Activated T-cell treated with anti-CD3 and anti-CD28 coated beads for 4 hours (primary cell): ENCODE results near the gene PBOV1.
"Not testable (repeated sequence)": the region's sequence is repeated elsewhere in the genome, so short reads cannot be mapped to it uniquely, and the experiment has no call there.

ENCODE experiments used
- DNase-seq: peaks from one replicate; pipeline ENCODE4 v3.0.0-alpha.2; 2020

The PBOV1 gene

GRCh38 chr6:138235693-138236092, 17.4 kb upstream of the PBOV1 start:
- DNase-seq, result no peak

- no peak for DNase-seq
Measured at GRCh38 chr6:138235205-138235604, 16.9 kb upstream of the PBOV1 start.

- DNase-seq, result no peak
Measured at GRCh38 chr6:138234363-138234762, 16.1 kb upstream of the PBOV1 start.

GRCh38 chr6:138231381-138231886, 13.1 kb upstream of the PBOV1 start:
- DNase-seq, result no peak

GRCh38 chr6:138230759-138231380, 12.6 kb upstream of the PBOV1 start:
- DNase-seq, result no peak

GRCh38 chr6:138230221-138230620, 11.9 kb upstream of the PBOV1 start:
- no peak for DNase-seq

GRCh38 chr6:138229663-138230179, 11.4 kb upstream of the PBOV1 start:
- no peak for DNase-seq

GRCh38 chr6:138229072-138229471, 10.8 kb upstream of the PBOV1 start:
- no peak for DNase-seq

- DNase-seq, result no peak
Measured at GRCh38 chr6:138227316-138227781, 9.1 kb upstream of the PBOV1 start.

GRCh38 chr6:138226700-138227315, 8.5 kb upstream of the PBOV1 start:
- no peak for DNase-seq

- DNase-seq, result no peak
Measured at GRCh38 chr6:138225953-138226352, 7.7 kb upstream of the PBOV1 start.

- DNase-seq, result no peak
Measured at GRCh38 chr6:138222901-138223546, 4.7 kb upstream of the PBOV1 start.

GRCh38 chr6:138219901-138220300, 1.6 kb upstream of the PBOV1 start:
- no peak for DNase-seq

GRCh38 chr6:138219398-138219797, 1.1 kb upstream of the PBOV1 start:
- DNase-seq, result no peak

GRCh38 chr6:138215093-138215782, 3.1 kb downstream of the PBOV1 start:
- DNase-seq, result no peak

GRCh38 chr6:138212530-138212929, 5.8 kb downstream of the PBOV1 start:
- not testable (repeated sequence) for DNase-seq

- DNase-seq, result no peak
Measured at GRCh38 chr6:138211601-138212000, 6.7 kb downstream of the PBOV1 start.

GRCh38 chr6:138211048-138211581, 7.2 kb downstream of the PBOV1 start:
- no peak for DNase-seq

GRCh38 chr6:138206862-138207261, 11.4 kb downstream of the PBOV1 start:
- DNase-seq, result no peak

- DNase-seq, result no peak
Measured at GRCh38 chr6:138205437-138206094, 12.7 kb downstream of the PBOV1 start.

- DNase-seq, result no peak
Measured at GRCh38 chr6:138204792-138205384, 13.4 kb downstream of the PBOV1 start.

- no peak for DNase-seq
Measured at GRCh38 chr6:138204303-138204702, 14.0 kb downstream of the PBOV1 start.
